HAP-1 (cell line): ENCODE data around the gene NPPB.
"Not testable (repeated sequence)": the region's sequence is repeated elsewhere in the genome, so short reads cannot be mapped to it uniquely, and the experiment has no call there.

Source experiments
- DNase-seq, 2 experiments: peaks; one replicate each; pipeline ENCODE4 v3.0.0-alpha.2; 2016 to 2020; ENCODE audit warnings: low spot score in 2 of 2
- H3K27me3 ChIP-seq: fragments of 250-450 bp; sonication (Bioruptor Pico); 2 replicates; pipeline ENCODE4 v1.5.1; 2020; ENCODE audit warnings: low read depth, mild to moderate bottlenecking, moderate library complexity
- H3K36me3 ChIP-seq: fragments of 250-450 bp; sonication (Bioruptor Pico); replicated peaks from 2 replicates; pipeline ENCODE4 v1.5.1; 2020; ENCODE audit warnings: mild to moderate bottlenecking
- H3K4me1 ChIP-seq: fragments of 250-450 bp; sonication (Bioruptor Pico); 2 replicates; pipeline ENCODE4 v1.5.1; 2020; ENCODE audit warnings: mild to moderate bottlenecking
- H3K4me3 ChIP-seq: fragments of 250-450 bp; sonication (Bioruptor Pico); 2 replicates; pipeline ENCODE4 v1.5.1; 2020; ENCODE audit warnings: mild to moderate bottlenecking, moderate library complexity
- H3K9me3 ChIP-seq: fragments of 250-450 bp; sonication (Bioruptor Pico); 2 replicates; pipeline ENCODE4 v1.5.1; 2020; ENCODE audit warnings: mild to moderate bottlenecking, moderate library complexity
- in situ Hi-C: fragments of 300-500 bp; cut with MboI; formaldehyde crosslinking; loops from 3 replicates; pipeline ENCODE4 v1.14.3; 2020; ENCODE audit warnings: low sequenced_read_pairs, inconsistent platforms, mixed read lengths

Gene NPPB

DNA sequence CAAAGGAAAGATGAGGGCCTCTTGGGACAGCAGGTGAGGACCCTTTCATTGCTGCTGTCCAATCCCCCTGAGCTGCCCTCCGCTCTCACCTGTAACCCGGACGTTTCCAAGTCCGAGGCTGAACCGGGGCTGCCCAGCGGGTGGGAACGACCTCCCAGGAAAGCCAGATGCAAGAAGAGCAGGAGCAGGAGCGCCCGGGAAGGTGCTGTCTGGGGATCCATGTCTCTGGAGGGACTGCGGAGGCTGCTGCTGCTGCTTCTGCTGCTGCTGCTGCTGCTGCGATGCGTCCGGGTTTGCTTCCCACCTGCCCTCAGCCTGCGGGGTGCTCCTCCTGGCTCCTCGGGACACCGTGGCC is at the start of gene NPPB:
Gene NPPB (minus strand): TSS at position 333 of the 355 bp plus-strand sequence. CDS start 112 bp downstream, at position 221.
- Histone ChIP-seq H3K9me3 (no peaks in the 10 kb centered on the region), H3K4me3 (no peak within 1 kb of the TSS), H3K27me3 (peaks cover 31% of the 10 kb centered on the region), H3K4me1 (no peaks in the 10 kb centered on the region), H3K36me3 (no peaks in the 10 kb centered on the region)
- no peak for DNase-seq
- in situ Hi-C loops, result no loop called here

DNA sequence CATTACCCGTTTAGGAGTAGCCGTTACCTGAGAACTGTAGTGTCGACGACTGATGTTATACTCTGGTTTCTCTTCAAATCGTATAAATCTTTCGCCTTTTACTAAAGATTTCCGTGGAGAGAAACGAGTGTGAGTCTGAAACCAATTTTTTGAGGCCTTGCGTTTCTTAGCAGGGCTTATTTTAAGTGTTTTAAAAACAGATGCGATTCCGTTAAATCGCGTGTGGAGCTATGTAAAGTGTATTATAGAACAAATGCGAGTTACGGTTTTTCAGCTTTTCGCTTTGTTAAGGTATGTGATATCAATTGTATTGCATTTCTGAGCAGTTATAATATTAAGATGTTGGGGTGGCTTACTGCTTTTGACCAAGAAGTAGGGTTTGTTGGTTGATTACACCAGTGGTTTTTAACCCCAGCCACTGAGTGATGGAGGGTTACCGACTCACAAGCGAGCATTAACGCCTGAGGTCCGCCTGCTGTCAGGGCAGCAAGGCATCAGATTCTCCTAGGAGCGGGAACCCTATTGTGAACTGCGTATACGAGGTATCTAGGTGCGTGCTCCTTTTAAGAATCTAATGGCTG is 49.4 kb upstream of the NPPB start:
- in situ Hi-C loops, result no loop called here
- Histone ChIP-seq H3K27me3 (no peaks in the 10 kb centered on the region), H3K36me3 (no peaks in the 10 kb centered on the region), H3K4me1 (peaks cover 3% of the 10 kb centered on the region; the same call in 1 of the 2 replicates), H3K9me3 (no peaks in the 10 kb centered on the region), H3K4me3 (peak overlapping the region; percentile 32)
- peak in 1 of 2 experiments; percentile 98 for DNase-seq

DNA sequence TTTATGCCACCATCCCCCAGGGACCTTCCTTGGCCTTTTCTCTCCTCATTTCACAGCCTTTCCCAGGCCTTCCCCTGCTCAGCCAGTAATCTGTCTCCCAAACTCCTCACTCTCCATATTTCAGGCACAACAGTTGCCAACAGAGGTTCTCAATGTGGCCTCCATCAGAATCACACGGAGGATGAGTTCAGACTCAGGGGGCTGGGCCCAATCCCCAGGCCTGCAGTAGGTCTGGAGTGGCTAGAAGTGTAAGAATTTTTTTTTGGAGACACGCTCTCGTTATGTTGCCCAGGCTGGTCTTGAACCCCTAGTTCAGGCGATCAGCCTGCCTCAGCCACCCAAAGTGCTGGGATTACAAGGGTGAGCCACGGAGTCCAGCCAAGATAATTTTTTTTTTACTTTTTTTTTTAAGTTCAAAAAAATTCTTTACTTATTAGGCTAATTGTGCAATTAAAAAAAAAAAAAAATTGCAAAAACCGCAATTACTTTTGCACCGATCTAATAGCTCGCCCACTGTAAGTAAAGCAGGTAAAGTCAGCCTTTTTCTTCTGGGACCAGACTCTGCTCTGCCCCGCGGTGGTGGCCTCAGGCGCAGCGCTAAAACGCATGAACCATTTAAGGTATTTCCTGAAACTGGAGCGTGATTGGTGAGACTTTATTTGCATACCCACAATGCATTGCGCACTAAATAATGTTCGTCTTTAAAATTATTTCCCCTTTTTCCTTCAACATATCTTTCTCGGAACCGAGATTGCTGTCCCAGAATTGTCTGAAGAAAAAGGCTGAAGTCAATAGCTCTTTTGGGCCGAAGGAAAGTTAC is 48.7 kb upstream of the NPPB start:
- Histone ChIP-seq H3K4me3 (no peak overlapping the region), H3K36me3 (no peaks in the 10 kb centered on the region), H3K4me1 (peaks cover 3% of the 10 kb centered on the region; the same call in 1 of the 2 replicates), H3K27me3 (no peaks in the 10 kb centered on the region), H3K9me3 (no peaks in the 10 kb centered on the region)
- DNase-seq, result peak; percentile 93 to 96
- in situ Hi-C loops, result no loop called here

DNA sequence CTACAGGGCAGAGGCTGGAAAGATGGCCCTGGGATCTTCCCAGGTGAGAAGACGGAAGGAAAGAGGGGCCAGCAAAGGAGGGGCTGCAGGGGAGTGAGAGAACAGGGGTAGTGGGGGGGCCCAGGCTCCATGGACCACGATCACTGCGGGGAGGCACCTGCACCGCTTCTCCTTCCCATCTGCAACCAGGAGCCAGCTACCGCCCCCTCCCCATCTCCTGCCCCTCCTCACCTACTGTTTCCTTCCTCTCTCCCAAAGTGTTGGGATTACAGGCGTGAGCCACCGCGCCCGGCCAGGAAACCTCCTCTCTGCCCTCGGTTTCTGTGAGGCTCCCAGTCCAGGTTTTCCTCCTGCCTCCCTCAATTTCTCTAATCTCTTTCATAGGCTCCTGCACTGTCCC is 48.1 kb upstream of the NPPB start:
- H3K4me1 ChIP-seq, result peaks cover 3% of the 10 kb centered on the region; the same call in 1 of the 2 replicates
- no peaks in the 10 kb centered on the region for H3K36me3 ChIP-seq
- DNase-seq, result no peak
- H3K4me3 ChIP-seq, result no peak overlapping the region
- in situ Hi-C loops, result no loop called here
- no peaks in the 10 kb centered on the region for H3K27me3 ChIP-seq
- H3K9me3 ChIP-seq, result no peaks in the 10 kb centered on the region

DNA sequence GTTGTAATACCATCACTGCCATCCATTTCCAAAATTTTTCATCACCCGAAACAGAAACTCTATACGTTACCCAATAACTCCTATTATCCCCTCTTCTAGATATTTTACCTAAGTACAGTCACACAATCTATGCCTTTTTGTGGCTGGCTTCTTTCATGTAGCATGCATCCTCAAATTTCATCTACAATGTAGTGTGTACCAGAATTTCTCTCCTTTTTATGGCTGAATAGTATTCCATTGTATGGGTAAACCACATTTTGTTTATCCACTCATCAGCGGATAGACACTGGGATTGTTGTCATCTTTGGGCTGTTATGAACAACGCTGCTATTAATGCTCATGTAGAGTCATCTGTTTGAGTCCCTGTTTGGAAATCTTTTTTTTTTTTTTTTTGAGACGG is 46.2 kb upstream of the NPPB start:
- in situ Hi-C loops, result no loop called here
- no peaks in the 10 kb centered on the region for H3K36me3 ChIP-seq
- H3K4me1 ChIP-seq, result peaks cover 3% of the 10 kb centered on the region; the same call in 1 of the 2 replicates
- H3K27me3 ChIP-seq, result peaks cover 12% of the 10 kb centered on the region
- no peak for DNase-seq
- no peak overlapping the region for H3K4me3 ChIP-seq
- H3K9me3 ChIP-seq, result no peaks in the 10 kb centered on the region

DNA sequence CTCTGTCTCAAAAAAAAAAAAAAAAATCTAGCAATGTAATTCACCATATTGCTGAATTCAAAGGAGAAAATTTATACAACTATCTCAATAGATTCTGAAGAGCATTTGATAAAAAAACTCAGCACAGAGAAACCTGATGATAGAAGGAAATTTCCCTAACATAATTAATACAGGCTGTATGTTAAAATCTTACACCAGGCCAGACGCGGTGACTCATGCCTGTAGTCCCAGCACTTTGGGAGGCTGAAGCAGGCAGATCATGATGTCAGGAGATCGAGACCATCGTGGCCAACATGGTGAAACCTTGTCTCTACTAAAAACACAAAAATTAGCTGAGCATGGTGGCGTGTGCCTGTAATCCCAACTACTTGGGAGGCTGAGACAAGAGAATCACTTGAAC is 45.4 kb upstream of the NPPB start:
- H3K36me3 ChIP-seq, DNase-seq, in situ Hi-C loops, H3K4me3 ChIP-seq, H3K4me1 ChIP-seq, H3K9me3 ChIP-seq: not testable (repeated sequence)
- peaks cover 20% of the 10 kb centered on the region for H3K27me3 ChIP-seq

DNA sequence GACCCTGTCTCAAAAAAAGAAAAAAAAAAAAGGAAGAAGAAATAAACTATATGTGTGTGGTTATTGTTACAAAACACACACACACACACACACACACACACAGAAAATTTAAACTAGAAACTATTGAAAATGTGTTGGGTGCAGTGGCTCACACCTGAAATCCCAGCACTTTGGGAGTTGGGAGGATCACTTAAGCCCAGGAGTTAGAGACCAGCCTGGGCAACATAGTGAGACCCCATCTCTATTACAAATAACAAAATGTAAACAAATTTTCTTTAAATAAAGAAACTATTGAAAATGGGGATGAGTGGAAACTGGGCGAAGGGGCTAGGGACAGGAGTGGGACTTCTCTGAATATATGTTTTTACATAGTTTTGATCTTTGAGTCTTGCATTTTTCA is 44.5 kb upstream of the NPPB start:
- no peak for DNase-seq
- H3K4me3 ChIP-seq, result no peak overlapping the region
- H3K9me3 ChIP-seq, result no peaks in the 10 kb centered on the region
- in situ Hi-C loops, result no loop called here
- no peaks in the 10 kb centered on the region for H3K36me3 ChIP-seq
- H3K4me1 ChIP-seq, result no peaks in the 10 kb centered on the region
- H3K27me3 ChIP-seq, result peaks cover 28% of the 10 kb centered on the region

DNA sequence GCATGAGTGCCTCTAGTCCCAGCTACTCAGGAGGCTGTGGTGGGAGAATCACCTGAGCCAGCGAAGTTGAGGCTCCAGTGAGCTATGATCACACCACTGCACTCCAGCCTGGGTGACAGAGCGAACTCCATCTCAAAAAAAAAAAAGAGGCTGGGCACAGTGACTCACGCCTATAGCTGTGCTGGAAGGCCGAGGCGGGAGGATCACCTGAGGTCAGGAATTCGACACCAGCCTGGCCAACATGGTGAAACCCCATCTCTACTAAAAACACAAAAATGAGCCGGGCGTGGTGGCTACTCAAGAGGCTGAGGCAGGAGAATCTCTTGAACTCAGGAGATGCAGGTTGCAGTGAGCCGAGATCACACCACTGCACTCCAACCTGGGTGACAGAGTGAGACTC is 42.7 kb upstream of the NPPB start:
- H3K4me1 ChIP-seq, H3K4me3 ChIP-seq, H3K9me3 ChIP-seq, DNase-seq, in situ Hi-C loops, H3K36me3 ChIP-seq: not testable (repeated sequence)
- peaks cover 39% of the 10 kb centered on the region for H3K27me3 ChIP-seq

DNA sequence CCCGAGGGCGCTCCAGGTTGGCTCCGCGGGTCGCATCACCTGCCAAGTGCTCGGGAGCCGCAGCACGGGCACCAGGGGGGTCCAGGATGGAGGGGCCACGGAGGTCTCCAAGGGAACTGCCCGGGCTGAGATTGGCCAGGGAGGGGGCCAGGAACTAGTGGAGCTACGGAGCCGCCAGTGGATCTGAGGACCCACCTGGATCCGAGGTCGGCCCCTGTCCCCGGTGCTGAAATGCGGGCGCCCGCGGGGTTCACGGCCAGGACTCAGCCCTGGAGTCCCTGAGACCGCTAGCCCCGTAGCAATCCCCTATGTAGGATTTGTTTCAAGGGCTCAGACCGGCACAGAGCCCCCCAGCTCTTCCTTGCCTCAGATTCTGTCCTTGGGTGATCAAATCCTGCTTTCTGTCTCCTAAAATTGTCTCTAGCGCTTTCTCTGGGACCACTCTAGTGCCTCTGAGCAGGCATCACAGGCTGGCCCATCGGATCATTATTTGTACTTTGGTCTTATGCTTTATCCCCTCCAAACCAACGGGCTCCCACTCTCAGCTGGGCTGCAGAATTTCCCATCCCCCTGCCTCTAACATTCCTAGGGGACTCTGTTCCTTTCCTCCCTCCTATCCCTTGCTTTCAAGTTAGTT is 40.2 kb upstream of the NPPB start:
- Histone ChIP-seq H3K4me1 (no peaks in the 10 kb centered on the region), H3K27me3 (peaks cover 40% of the 10 kb centered on the region), H3K9me3 (no peaks in the 10 kb centered on the region), H3K36me3 (no peaks in the 10 kb centered on the region), H3K4me3 (no peak overlapping the region)
- peak in 1 of 2 experiments; percentile 59 for DNase-seq
- in situ Hi-C loops, result loop anchor here (5.0 kb wide), 1 partner anchor 57 kb away; no protein-coding TSS in a partner anchor

DNA sequence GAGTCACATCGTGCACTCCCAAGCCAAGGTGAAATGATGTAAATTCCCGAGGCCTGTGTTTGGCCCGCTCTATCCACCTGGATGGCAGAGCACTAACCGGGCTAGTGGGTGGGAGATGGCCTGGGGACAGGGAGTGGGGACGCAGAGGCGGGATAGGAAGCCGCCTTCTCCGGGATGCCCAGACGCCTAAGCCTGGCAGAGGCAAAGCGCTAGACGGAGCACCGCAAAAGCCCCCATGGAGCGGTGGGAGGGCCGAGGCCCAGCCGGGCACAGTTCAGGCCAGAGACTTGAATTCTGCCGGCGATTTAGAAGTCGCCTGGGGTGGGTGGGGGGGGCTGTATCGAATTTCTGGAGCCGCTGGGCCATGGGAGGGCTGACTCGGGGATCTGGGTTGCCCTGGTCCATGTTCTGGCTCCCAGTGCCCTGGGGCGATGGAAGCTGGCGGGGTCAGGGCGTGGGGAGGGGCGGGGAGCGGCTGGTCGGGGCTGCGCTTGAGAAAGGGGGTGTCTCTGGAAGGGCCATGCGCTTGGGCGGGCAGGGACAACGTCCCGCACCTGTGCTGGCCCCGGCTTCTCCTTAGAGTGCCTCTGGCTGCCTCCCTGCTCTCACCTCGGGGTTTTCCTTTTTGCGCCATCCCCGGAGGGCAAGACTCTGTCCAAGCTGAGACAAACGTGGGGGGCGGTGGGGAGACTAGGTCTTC is 39.5 kb upstream of the NPPB start:
- peaks cover 40% of the 10 kb centered on the region for H3K27me3 ChIP-seq
- no peaks in the 10 kb centered on the region for H3K36me3 ChIP-seq
- no peak overlapping the region for H3K4me3 ChIP-seq
- DNase-seq, result no peak
- no peaks in the 10 kb centered on the region for H3K4me1 ChIP-seq
- in situ Hi-C loops, result loop anchor here (5.0 kb wide), 1 partner anchor 56 kb away; no protein-coding TSS in a partner anchor
- H3K9me3 ChIP-seq, result no peaks in the 10 kb centered on the region

DNA sequence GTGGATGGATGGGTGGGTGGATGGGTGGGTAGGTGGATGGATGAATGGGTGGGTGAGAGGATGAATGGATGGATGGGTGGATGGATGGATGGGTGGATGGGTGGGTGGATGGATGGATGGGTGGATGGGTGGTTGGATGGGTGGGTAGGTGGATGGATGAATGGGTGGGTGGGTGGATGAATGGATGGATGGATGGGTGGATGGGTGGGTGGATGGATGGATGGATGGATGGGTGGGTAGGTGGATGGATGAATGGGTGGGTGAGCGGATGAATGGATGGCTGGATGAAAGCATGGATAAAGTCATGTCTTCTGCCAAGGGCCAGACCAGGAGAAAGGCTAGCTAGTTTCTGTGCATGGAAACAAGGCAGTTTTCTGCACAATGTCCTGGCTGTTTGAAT is 35.8 kb upstream of the NPPB start:
- H3K4me1 ChIP-seq, H3K9me3 ChIP-seq, in situ Hi-C loops, H3K36me3 ChIP-seq, H3K4me3 ChIP-seq, DNase-seq: not testable (repeated sequence)
- H3K27me3 ChIP-seq, result peaks cover 33% of the 10 kb centered on the region

DNA sequence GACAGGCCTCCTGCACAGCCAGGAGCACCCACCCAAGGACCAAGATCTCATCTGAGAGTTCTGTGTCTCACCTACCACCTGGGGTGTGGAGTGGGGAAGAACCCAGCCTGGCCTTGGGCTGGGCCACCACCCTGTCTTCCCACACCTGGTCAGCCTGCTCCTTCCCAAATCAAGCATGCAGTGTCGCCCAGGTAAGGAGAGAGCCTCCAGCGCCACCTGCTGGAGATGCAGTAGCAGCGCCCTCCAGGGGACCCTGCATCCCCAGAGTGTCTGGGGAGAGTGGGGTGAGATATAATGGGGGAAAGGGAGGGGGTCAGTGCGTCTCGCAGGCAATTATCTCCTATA is 35.1 kb upstream of the NPPB start:
- no peak overlapping the region for H3K4me3 ChIP-seq
- H3K27me3 ChIP-seq, result peaks cover 26% of the 10 kb centered on the region
- peak; percentile 54 to 76 for DNase-seq
- no peaks in the 10 kb centered on the region for H3K9me3 ChIP-seq
- no peaks in the 10 kb centered on the region for H3K36me3 ChIP-seq
- in situ Hi-C loops, result no loop called here
- no peaks in the 10 kb centered on the region for H3K4me1 ChIP-seq

DNA sequence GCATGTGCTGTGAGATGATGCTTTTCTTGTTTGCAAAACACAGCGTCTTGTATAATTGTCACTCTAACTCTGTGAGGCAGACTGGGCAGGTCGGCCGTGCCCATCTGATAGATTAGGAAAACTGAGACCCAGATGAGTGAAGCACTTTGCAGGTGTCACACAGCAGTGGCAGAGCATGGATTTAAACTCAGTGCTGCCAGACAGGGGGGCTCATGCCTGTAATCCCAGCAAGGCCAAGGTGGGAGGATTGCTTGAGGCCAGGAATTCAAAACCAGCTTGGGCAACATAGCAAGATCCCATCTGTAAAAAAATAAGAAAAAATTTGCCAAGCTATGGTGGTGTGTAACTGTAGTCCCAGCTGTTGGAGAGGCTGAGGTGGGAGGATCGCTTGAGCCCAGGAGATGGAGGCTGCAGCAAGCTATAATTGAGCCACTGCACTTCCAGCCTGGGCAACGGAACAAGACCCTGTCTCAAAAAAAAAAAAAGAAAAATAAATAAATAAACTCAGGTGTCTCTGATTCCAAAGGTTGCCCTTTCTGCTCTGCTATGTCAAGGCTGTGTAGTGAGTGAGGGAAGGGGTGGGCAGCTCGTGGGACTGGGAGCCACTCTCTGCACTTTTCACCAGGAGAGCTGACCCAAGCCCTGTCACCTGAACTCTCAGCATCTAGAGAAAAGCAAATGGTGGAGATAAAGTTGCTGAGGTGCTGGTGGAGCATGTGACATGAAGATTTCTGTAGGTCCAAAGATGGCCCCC is 32.9 kb upstream of the NPPB start:
- Histone ChIP-seq H3K36me3 (no peaks in the 10 kb centered on the region), H3K9me3 (no peaks in the 10 kb centered on the region), H3K4me1 (no peaks in the 10 kb centered on the region), H3K4me3 (no peak overlapping the region), H3K27me3 (peaks cover 12% of the 10 kb centered on the region)
- DNase-seq, result no peak
- in situ Hi-C loops, result no loop called here
